ENCODE results near the gene SPAG6. TPM values are rescaled to one million over a fixed set of nuclear protein-coding genes. Genes with fewer than 3 reads are reported as not detected.
A peak's percentile ranks its signal among the peaks of the same experiment; 100 is the strongest.

SPAG6 gene
- total and polyA plus RNA-seq, 2 of the 4 experiments (the other 2 are of a cell fraction): not detected

DNA sequence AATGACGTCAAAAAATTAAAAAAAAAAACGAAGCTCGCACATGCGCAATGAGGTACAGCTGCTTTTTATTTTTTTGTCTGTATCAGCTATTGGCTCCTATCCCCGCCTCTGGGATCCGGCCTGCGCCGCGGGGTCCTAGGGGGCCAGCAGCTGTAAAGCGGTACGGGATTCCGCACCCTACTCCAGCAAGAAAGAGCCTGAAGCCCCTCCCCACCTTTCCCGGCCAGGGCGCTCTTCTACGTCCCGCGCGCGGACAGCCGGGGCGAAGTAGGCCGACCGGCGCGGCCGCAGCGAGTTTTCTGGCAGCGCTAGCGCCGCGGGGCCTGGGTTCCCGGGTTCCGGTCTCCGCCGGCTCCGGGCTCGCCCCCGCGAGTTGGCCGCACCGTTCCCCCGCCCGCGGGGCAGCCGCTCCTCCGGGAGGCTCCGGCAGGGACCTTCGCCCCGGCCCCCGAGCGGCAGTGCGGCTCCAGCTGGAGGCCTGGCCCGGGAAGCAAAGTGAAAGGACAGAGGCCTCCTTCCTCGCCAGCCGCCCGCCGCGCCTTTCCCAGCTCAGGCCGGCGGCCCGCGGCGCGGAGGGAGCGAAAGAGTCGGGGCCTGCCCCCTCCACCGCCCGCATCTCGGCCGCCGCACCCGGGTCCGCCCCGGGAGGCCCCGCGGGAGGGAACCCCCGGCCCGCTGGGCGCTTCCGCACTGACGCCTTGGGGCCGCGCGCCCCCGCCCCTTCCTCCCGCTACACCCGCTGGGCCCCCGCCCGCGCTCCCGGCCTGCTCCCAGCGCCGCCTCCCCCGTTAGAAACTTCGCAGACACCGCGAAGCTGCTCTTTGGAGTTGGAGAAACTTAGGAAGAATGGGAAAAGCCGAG is 4.7 kb upstream of the SPAG6 start:
- intact Hi-C loops (cut with micrococcal nuclease): loop anchor here (2.0 to 5.0 kb wide), 3 partner anchors 96 to 647 kb away; partner anchors contain the start of gene PIP4K2A
- TF ChIP-seq BHLHE40 (IDR thresholded peaks at IDR 0.05; ENCODE audit: low read depth, low read length) (no peak), POLR2A (IDR thresholded peaks at IDR 0.05; ENCODE audit: low read depth, low read length) (peak; percentile 50), CHD1 (IDR thresholded peaks at IDR 0.05; ENCODE audit: low read depth, low read length) (no peak), CEBPB (IDR thresholded peaks at IDR 0.05; ENCODE audit: low read depth, low read length) (no peak), RFX5 (IDR thresholded peaks at IDR 0.05; ENCODE audit: low read depth, low read length) (no peak), NFE2L2 (IDR thresholded peaks at IDR 0.05; ENCODE audit: low read depth, low read length) (no peak), FOS (IDR thresholded peaks at IDR 0.05; ENCODE audit: low read depth, low read length) (no peak), MXI1 (IDR thresholded peaks at IDR 0.05; ENCODE audit: borderline replicate concordance, low read depth, low read length) (peak; percentile 9; the same call in 1 of the 2 replicates), MAZ (IDR thresholded peaks at IDR 0.05; ENCODE audit: borderline replicate concordance, low read depth, low read length) (peak; percentile 65), SMC3 (IDR thresholded peaks at IDR 0.05; ENCODE audit: low read depth, low read length) (no peak)
- TF ChIP-seq, protein P1, sequence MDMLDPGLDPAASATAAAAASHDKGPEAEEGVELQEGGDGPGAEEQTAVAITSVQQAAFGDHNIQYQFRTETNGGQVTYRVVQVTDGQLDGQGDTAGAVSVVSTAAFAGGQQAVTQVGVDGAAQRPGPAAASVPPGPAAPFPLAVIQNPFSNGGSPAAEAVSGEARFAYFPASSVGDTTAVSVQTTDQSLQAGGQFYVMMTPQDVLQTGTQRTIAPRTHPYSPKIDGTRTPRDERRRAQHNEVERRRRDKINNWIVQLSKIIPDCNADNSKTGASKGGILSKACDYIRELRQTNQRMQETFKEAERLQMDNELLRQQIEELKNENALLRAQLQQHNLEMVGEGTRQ (IDR thresholded peaks at IDR 0.05; ENCODE audit: low read depth, low read length): no peak
- TF ChIP-seq, protein P2, sequence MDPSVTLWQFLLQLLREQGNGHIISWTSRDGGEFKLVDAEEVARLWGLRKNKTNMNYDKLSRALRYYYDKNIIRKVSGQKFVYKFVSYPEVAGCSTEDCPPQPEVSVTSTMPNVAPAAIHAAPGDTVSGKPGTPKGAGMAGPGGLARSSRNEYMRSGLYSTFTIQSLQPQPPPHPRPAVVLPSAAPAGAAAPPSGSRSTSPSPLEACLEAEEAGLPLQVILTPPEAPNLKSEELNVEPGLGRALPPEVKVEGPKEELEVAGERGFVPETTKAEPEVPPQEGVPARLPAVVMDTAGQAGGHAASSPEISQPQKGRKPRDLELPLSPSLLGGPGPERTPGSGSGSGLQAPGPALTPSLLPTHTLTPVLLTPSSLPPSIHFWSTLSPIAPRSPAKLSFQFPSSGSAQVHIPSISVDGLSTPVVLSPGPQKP (IDR thresholded peaks at IDR 0.05; ENCODE audit: borderline replicate concordance, low read depth, low read length): no peak
- TF ChIP-seq, protein P3, sequence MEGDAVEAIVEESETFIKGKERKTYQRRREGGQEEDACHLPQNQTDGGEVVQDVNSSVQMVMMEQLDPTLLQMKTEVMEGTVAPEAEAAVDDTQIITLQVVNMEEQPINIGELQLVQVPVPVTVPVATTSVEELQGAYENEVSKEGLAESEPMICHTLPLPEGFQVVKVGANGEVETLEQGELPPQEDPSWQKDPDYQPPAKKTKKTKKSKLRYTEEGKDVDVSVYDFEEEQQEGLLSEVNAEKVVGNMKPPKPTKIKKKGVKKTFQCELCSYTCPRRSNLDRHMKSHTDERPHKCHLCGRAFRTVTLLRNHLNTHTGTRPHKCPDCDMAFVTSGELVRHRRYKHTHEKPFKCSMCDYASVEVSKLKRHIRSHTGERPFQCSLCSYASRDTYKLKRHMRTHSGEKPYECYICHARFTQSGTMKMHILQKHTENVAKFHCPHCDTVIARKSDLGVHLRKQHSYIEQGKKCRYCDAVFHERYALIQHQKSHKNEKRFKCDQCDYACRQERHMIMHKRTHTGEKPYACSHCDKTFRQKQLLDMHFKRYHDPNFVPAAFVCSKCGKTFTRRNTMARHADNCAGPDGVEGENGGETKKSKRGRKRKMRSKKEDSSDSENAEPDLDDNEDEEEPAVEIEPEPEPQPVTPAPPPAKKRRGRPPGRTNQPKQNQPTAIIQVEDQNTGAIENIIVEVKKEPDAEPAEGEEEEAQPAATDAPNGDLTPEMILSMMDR (conservative IDR thresholded peaks at IDR 0.05; ENCODE audit: low read depth, low read length): no peak

More for the DNA sequence above, 4.7 kb upstream of the SPAG6 start:
- ChIA-PET CTCF (interaction anchor here (0.6 to 0.7 kb wide), 2 partner anchors 383 to 459 kb away, joined by 3 read pairs; no protein-coding TSS in a partner anchor), POLR2A (ENCODE audit: unreplicated experiment) (interaction anchor here (0.6 to 0.8 kb wide), 2 partner anchors 10 to 35 kb away, joined by 3 to 5 read pairs; no protein-coding TSS in a partner anchor)
- in situ Hi-C loops (cut with MboI; ENCODE audit: low sequenced_read_pairs): no loop called here
- H3K27me3 ChIP-seq (ENCODE audit: control insufficient read depth, insufficient read depth, low read length): peaks cover 67% of the 10 kb centered on the region
- peak overlapping the region; percentile 57 for H2AK9ac ChIP-seq (replicated peaks; ENCODE audit: low read depth, low read length, poor library complexity)
- peak overlapping the region; percentile 46; the same call in 1 of the 2 replicates for H3K23ac ChIP-seq (ENCODE audit: low read depth, low read length)
- H3K9me1 ChIP-seq (ENCODE audit: insufficient read depth, low read length): no peaks in the 10 kb centered on the region
- dilution Hi-C loops (cut with HindIII; ENCODE audit: low sequenced_read_pairs, unreplicated experiment): no loop called here
- H3K56ac ChIP-seq (ENCODE audit: extremely low read depth, insufficient read depth, low read length): no peak overlapping the region
- no peaks in the 10 kb centered on the region for H4K20me1 ChIP-seq (ENCODE audit: insufficient read depth, low read length)
- H2BK120ac ChIP-seq (ENCODE audit: low read depth, low read length): no peak overlapping the region
- peak overlapping the region; percentile 74 for H3K4me3 ChIP-seq (ENCODE audit: insufficient read depth, low read depth, low read length)
- peak overlapping the region; percentile 85 for H3K9ac ChIP-seq (ENCODE audit: low read depth, low read length)
- peak; percentile 81 for ATAC-seq (ENCODE audit: low read depth)
- H3K14ac ChIP-seq (replicated peaks; ENCODE audit: low read depth, low read length): peak overlapping the region; percentile 53; the same call in 1 of the 2 replicates
- H3K36me3 ChIP-seq (ENCODE audit: control insufficient read depth, insufficient read depth, low read length): no peaks in the 10 kb centered on the region
- no peak overlapping the region for H2AK5ac ChIP-seq (ENCODE audit: low read depth, low read length)
- H4K5ac ChIP-seq (ENCODE audit: low read depth, low read length): peak overlapping the region; percentile 77
- H2BK15ac ChIP-seq (ENCODE audit: low read depth, low read length): no peak overlapping the region
- H3K18ac ChIP-seq (ENCODE audit: low read depth, low read length): peak overlapping the region; percentile 8; the same call in 1 of the 2 replicates
- no peak overlapping the region; the same call in 1 of the 2 replicates for H4K91ac ChIP-seq (ENCODE audit: insufficient read depth, low read depth, low read length)
- peak overlapping the region; percentile 21 to 72; a peak in 2 of 4 replicates for H4K8ac ChIP-seq (ENCODE audit: low read depth in 2 of 2, low read length in 2 of 2)
- H3K4me1 ChIP-seq (ENCODE audit: control insufficient read depth, insufficient read depth, low read length): no peaks in the 10 kb centered on the region
- 0% methylated on average over 34 of the region's 98 CpGs; no CpG with 5 or more reads in 1 of the 2 experiments for WGBS, 2 experiments (ENCODE audit: extremely low coverage in 2 of 2, insufficient read length in 1 of 2)
- H3K27ac ChIP-seq (ENCODE audit: insufficient read depth, low read length): peak overlapping the region; percentile 89
- H2BK5ac ChIP-seq (ENCODE audit: low read depth, low read length, poor library complexity, severe bottlenecking): peak overlapping the region; percentile 62
- no peak overlapping the region for H2BK20ac ChIP-seq (ENCODE audit: low read depth, low read length)
- peak overlapping the region; percentile 93 for H2AFZ ChIP-seq (replicated peaks; ENCODE audit: low read length, poor library complexity)
- no TSS peak for BruUV-seq (replicated peaks)
- peaks cover 16% of the 10 kb centered on the region for H3K9me3 ChIP-seq (ENCODE audit: control insufficient read depth, insufficient read depth, low read length)
- DNase-seq: peak; percentile 82
- peak overlapping the region; percentile 37 for H3K4ac ChIP-seq (ENCODE audit: low read depth, low read length)
- no peaks in the 10 kb centered on the region for H3K79me1 ChIP-seq (ENCODE audit: low read depth in 1 of 2, low read length in 2 of 2)
- peak overlapping the region; percentile 94 for H3K4me2 ChIP-seq (ENCODE audit: low read depth, low read length)
